Activated CD4-positive, alpha-beta T cell treated with anti-CD3 and anti-CD28 coated beads for 36 hours (primary cell): ENCODE measurements around the gene TUBGCP6. TPM values are rescaled to one million over a fixed set of nuclear protein-coding genes. Genes with fewer than 3 reads are reported as not detected.
A peak's percentile ranks its signal among the peaks of the same experiment; 100 is the strongest.

Experiments
- ATAC-seq: fragments of 200-7000 bp; cut with Tn5 transposase; one replicate; pipeline ENCODE4 v1.10.0; 2021; ENCODE audit warnings: mild to moderate bottlenecking, moderate library complexity
- CTCF ChIA-PET: fragments of 350-600 bp; sonication (Branson Sonifier 250); formaldehyde crosslinking; loops from one replicate; lab custom pipeline; 2021; ENCODE audit warnings: antibody characterized with exemption; lab: Charles Lee
- POLR2A ChIA-PET: fragments of 350-600 bp; sonication (Branson Sonifier 250); formaldehyde crosslinking; loops from one replicate; lab custom pipeline; 2021; ENCODE audit warnings: antibody characterized with exemption, inconsistent platforms; lab: Charles Lee
- DNase-seq: peaks from one replicate; pipeline ENCODE4 v3.0.0-alpha.2; 2020
- H3K27ac Mint-ChIP-seq: one replicate; pipeline ENCODE4 v1.8.0; 2021; ENCODE audit warnings: mixed read lengths
- H3K27me3 Mint-ChIP-seq: one replicate; pipeline ENCODE4 v1.8.0; 2021; ENCODE audit warnings: mixed read lengths
- H3K36me3 Mint-ChIP-seq: one replicate; pipeline ENCODE4 v1.8.0; 2021; ENCODE audit warnings: low read depth, mixed read lengths
- H3K4me1 Mint-ChIP-seq: one replicate; pipeline ENCODE4 v1.8.0; 2021; ENCODE audit warnings: mixed read lengths
- H3K4me3 Mint-ChIP-seq: one replicate; pipeline ENCODE4 v1.8.0; 2021; ENCODE audit warnings: mild to moderate bottlenecking, moderate library complexity, mixed read lengths
- H3K9me3 Mint-ChIP-seq: one replicate; pipeline ENCODE4 v1.8.0; 2021; ENCODE audit warnings: low read depth, mixed read lengths
- intact Hi-C, 2 experiments: fragments of 100-400 bp; cut with DNase I in 1 of 2; cut with micrococcal nuclease in 1 of 2; formaldehyde crosslinking; loops; one replicate each; pipeline versions ENCODE4 v1.14.2 to v1.15.1; 2022 to 2024; cut with DNase I, micrococcal nuclease
- total RNA-seq, 2 experiments: library from RNA; stranded (reverse); gene quantifications; one replicate each; pipeline ENCODE4 v1.2.3, GENCODE V29; 2021

TUBGCP6 gene
- total RNA-seq, 2 experiments from 2014 or later = 42.2 to 49.2 TPM

DNA sequence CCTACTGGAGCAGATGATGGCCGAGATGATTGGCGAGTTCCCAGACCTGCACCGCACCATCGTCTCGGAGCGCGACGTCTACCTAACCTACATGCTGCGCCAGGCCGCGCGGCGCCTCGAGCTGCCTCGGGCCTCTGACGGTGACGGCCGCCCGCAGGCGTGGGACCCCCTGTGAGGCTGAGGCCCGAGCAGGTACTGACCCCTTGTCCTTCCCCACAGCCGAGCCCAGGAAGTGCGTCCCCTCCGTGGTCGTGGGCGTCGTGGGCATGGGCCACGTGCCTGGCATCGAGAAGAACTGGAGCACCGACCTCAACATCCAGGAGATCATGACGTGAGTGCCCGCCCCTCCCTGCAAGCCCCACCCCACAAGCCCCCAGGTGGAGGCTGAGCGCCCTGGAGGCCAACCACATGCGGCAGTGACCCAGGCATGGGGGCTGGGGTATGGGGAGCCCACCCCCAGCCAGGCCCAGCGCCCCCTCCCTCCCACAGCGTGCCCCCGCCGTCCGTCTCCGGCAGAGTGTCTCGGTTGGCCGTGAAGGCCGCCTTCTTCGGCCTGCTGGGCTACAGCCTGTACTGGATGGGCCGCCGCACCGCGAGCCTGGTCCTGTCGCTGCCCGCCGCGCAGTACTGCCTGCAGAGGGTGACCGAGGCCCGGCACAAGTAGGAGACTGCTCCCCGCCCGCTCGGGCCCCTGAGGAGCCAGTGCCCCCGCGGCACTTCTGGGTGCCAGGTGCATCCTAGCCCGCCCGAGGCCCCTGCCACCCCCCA is 46.8 kb downstream of the TUBGCP6 start:
- ChIA-PET CTCF (no interaction called here), POLR2A (no interaction called here)
- intact Hi-C loops = loop anchor here in 1 of 2 experiments (10.0 kb wide), 1 partner anchor 263 kb away; no protein-coding TSS in a partner anchor
- DNase-seq (no peak), ATAC-seq (no peak)
- Mint-ChIP-seq H3K27me3 (no peaks in the 10 kb centered on the region), H3K4me3 (no peak overlapping the region), H3K4me1 (peaks cover 12% of the 10 kb centered on the region), H3K36me3 (peaks cover 18% of the 10 kb centered on the region), H3K27ac (no peak overlapping the region), H3K9me3 (no peaks in the 10 kb centered on the region)

DNA sequence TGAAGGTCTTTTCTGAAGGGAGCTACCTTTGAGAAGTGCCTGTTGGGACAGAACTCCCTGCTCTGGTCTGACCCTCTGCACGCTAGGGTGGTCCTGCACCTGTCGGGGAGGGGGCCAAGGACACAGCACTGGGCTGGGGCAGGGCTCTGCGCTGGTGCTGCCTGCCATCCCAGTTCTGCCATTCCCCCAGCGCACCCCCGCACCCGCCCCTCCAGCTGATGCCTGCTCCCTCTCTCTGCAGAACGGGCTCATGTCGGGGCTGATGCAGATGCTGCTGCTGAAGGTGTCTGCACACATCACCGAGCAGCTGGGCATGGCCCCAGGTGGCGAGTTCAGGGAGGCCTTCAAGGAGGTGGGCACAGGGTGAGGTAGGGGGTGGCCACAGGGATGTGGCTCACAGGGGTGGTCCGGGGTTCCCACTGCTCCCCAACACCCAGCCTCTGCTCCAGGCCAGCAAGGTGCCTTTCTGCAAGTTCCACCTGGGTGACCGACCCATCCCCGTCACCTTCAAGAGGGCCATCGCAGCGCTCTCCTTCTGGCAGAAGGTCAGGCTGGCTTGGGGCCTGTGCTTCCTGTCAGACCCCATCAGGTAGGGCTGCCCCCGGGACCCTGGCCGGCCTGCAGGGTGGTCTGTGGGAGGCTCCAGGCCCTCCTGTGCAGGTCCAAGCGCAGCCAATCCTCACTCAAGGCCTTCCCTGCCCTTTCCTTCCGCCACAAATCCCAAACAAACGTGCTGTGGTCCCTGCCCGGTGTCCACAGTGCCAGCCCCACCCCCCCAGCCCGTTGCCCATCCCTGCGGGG is 47.6 kb downstream of the TUBGCP6 start:
- DNase-seq (no peak), ATAC-seq (no peak)
- H3K4me1 Mint-ChIP-seq = peaks cover 15% of the 10 kb centered on the region
- intact Hi-C loops = loop anchor here in 1 of 2 experiments (10.0 kb wide), 1 partner anchor 262 kb away; no protein-coding TSS in a partner anchor
- ChIA-PET CTCF (no interaction called here), POLR2A (no interaction called here)
- H3K27me3 Mint-ChIP-seq = no peaks in the 10 kb centered on the region
- no peaks in the 10 kb centered on the region for H3K9me3 Mint-ChIP-seq
- H3K27ac Mint-ChIP-seq = no peak overlapping the region
- H3K4me3 Mint-ChIP-seq = no peak overlapping the region
- peaks cover 21% of the 10 kb centered on the region for H3K36me3 Mint-ChIP-seq

DNA sequence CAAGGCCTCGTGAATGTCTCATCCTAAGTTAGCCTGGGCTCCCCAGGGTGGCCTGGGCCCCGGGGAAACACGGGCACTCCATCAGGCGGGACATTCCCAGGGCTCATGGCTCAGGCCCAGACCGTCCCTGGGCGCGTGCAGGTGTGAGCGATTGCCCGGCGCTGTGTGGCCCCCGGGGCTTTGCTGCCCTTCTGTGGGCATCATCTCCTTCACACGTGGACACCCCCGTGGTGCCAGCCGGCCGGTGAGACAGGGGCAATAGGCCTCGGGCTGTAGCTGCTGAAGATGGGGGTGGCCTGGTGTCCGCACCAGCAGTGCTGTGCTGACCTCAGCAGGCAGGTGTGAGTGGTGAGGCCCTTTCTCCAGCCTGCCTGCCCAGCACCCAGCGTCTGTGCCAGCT is 48.6 kb downstream of the TUBGCP6 start:
- ATAC-seq (no peak), DNase-seq (no peak)
- peaks cover 27% of the 10 kb centered on the region for H3K36me3 Mint-ChIP-seq
- H3K4me3 Mint-ChIP-seq = no peak overlapping the region
- H3K9me3 Mint-ChIP-seq = no peaks in the 10 kb centered on the region
- ChIA-PET POLR2A (interaction anchor here (0.5 to 0.6 kb wide), 3 partner anchors 57 to 233 kb away, joined by 3 read pairs; no protein-coding TSS in a partner anchor), CTCF (interaction anchor here (0.5 kb wide), 1 partner anchor 367 kb away, joined by 3 read pairs; the partner anchor contains the start of gene SYCE3)
- no peaks in the 10 kb centered on the region for H3K27me3 Mint-ChIP-seq
- H3K27ac Mint-ChIP-seq = no peak overlapping the region
- peaks cover 22% of the 10 kb centered on the region for H3K4me1 Mint-ChIP-seq
- intact Hi-C loops = loop anchor here in 1 of 2 experiments (10.0 kb wide), 1 partner anchor 261 kb away; no protein-coding TSS in a partner anchor

DNA sequence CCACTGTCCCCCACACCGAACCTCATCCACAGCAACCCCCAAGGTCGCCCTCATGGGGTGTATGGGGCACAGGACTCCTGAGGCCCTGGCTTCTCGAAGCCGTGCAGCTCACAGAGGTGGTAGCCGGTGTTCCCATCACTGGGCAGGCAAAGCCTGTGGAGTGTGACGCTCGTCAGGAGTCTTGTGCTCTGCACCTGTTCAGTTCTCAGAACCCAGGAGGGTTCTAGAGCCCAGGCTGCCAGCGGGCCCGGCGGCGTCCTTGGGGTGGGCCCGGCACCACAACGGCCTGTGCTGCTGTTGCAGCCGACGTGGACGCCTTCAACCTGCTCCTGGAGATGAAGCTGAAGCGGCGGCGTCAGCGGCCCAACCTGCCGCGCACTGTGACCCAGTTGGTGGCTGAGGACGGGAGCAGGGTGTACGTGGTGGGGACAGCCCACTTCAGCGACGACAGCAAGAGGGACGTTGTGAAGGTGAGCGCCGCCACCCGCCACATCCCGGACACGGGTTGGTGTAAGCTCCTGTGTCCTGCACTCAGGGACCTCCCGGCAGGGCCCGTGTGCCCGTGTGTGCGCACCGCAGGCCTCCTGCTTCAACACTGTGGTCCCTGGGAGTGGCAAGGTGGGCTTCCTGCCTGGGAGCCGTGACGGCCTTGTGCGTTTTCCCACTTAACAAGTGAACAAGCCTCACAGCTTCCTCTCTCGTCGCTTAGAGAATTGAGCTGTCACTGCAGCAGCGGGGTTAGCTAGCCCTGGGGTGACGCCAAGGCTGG is 50.6 kb downstream of the TUBGCP6 start:
- ATAC-seq = no peak
- Mint-ChIP-seq H3K9me3 (no peaks in the 10 kb centered on the region), H3K27me3 (no peaks in the 10 kb centered on the region), H3K36me3 (peaks cover 24% of the 10 kb centered on the region), H3K4me3 (no peak overlapping the region), H3K27ac (no peak overlapping the region), H3K4me1 (peaks cover 26% of the 10 kb centered on the region)
- ChIA-PET CTCF (interaction anchor here (0.6 to 0.7 kb wide), 2 partner anchors 30 to 51 kb away, joined by 3 to 4 read pairs; no protein-coding TSS in a partner anchor), POLR2A (no interaction called here)
- intact Hi-C loops = loop anchor here in 1 of 2 experiments (5.0 to 10.0 kb wide), 3 partner anchors 47 to 259 kb away; no protein-coding TSS in a partner anchor
- no peak for DNase-seq

DNA sequence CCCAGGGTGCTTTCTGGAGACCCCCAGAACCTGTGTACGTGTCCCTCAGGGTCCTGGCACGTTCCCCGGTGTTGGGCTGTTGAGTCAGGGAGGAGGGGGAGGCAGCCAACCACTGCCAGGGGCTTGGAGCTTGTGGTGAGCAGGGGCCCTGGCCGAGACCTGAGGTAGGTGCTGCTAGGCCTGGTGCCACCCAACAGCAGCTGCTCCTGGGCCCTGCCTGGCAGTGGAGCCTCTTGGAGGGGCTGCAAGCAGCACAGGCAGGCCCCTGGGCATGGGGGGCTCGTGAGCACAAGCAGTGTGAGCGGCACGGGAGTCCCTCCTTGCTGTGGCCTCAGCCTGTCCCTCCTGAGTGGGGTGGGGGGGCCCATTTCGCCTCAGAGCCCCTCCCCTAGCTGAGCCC is 51.2 kb downstream of the TUBGCP6 start:
- DNase-seq = no peak
- Mint-ChIP-seq H3K4me1 (peaks cover 30% of the 10 kb centered on the region), H3K27me3 (no peaks in the 10 kb centered on the region), H3K9me3 (no peaks in the 10 kb centered on the region), H3K4me3 (no peak overlapping the region), H3K27ac (no peak overlapping the region), H3K36me3 (peaks cover 24% of the 10 kb centered on the region)
- POLR2A ChIA-PET = no interaction called here
- CTCF ChIA-PET = interaction anchor here (0.6 kb wide), 1 partner anchor 30 kb away, joined by 4 read pairs; no protein-coding TSS in a partner anchor
- no peak for ATAC-seq
- intact Hi-C loops = loop anchor here in 1 of 2 experiments (5.0 to 10.0 kb wide), 3 partner anchors 46 to 259 kb away; no protein-coding TSS in a partner anchor

DNA sequence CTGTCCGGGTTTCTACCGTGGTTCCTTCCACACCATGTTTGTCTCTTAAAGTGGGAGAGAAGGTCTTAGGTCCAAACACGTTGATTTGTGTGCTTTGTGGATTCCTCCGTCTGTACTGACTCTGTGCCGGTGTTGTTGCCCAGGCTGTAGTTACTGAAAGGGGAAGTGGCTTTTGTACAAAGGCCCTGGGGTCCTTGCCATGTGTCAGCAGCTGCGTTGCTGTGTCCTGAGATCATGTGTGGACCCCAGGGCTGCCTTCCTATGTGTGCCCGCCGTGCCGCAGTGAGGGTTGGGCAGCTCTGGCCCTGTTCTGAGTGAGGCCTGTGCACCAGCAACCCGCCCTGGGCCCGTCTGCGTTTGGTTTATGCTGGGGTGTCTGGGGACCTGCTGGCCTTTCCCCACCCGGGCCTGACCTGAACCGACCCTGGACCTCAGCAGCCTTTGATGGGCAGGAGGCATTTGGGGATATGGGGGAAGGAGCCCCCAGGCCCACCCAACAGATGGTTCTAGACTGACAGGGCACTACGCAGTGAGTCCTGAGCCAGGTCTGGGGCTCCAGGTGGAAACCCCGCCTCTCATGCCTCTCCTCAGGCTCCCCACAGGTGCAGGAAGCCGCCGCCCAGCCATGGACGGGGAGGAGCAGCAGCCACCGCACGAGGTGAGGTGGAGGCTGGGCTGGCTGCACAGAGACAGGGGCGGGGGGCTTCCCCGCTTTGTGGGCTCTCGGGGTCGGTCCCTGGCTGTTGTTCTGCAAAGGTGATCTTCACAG is 52.2 kb downstream of the TUBGCP6 start:
- H3K4me1 Mint-ChIP-seq = peaks cover 34% of the 10 kb centered on the region
- ChIA-PET CTCF (interaction anchor here (1.4 to 2.1 kb wide), 2 partner anchors 9 to 54 kb away, joined by 4 to 6 read pairs; no protein-coding TSS in a partner anchor), POLR2A (no interaction called here)
- peak; percentile 52 for DNase-seq
- ATAC-seq = no peak
- intact Hi-C loops = loop anchor here in 1 of 2 experiments (5.0 to 10.0 kb wide), 3 partner anchors 45 to 258 kb away; no protein-coding TSS in a partner anchor
- no peaks in the 10 kb centered on the region for H3K27me3 Mint-ChIP-seq
- H3K9me3 Mint-ChIP-seq = no peaks in the 10 kb centered on the region
- peaks cover 20% of the 10 kb centered on the region for H3K36me3 Mint-ChIP-seq
- peak overlapping the region; percentile 83 for H3K4me3 Mint-ChIP-seq
- H3K27ac Mint-ChIP-seq = peak overlapping the region; percentile 94

DNA sequence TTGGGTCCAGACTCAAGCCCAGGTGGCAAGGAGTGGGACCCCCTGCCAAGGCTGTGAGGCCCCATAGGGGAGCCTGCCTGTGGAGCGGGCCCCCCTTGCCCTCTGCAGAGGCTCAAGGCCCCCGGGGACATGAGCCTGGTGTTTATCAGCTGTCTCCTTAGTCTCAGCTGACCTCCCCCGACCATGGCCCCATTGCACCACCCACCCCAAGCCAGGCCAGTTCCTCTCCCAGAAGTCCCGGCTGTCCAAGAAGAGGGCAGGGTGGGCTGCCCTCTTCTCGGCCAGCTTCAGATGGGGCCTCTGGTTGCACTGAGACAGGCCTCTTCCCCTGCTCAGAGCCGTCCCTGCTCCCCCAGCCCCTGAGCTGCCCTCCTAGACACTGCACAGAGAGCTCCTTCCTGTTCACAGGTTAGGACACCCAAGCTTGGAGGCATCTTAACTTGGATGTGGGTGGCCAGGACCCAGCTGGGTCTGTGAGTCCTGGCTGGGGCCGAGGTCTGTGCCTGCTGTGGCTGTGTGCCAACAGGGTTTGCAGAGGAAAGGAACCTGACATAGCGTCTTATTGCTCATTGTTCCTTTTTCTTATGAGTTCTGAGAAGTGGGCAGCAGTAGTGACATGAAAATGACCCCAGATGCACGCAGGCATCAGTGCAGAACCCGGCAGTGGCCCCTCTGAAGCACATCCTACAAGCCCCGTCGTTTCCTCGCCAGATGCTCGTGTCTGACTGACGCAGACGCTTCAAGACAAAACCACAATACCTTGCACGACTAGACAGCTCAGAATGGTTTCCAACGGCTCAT is 53.7 kb downstream of the TUBGCP6 start:
- Mint-ChIP-seq H3K27ac (peak overlapping the region; percentile 94), H3K36me3 (peaks cover 20% of the 10 kb centered on the region), H3K4me3 (peak overlapping the region; percentile 83), H3K27me3 (no peaks in the 10 kb centered on the region), H3K9me3 (no peaks in the 10 kb centered on the region), H3K4me1 (peaks cover 43% of the 10 kb centered on the region)
- DNase-seq (peak; percentile 86), ATAC-seq (peak; percentile 73)
- intact Hi-C loops = loop anchor here (1.0 to 10.0 kb wide), 12 partner anchors 9 to 392 kb away; partner anchors contain the start of genes ALG12 (in 1 of the 2), BRD1 (in 1 of the 2), CHKB (in 1 of the 2) and CRELD2 (in 1 of the 2)
- ChIA-PET POLR2A (interaction anchor here (1.2 kb wide), 1 partner anchor 10 kb away, joined by 4 read pairs; no protein-coding TSS in a partner anchor), CTCF (interaction anchor here (0.7 to 2.1 kb wide), 5 partner anchors 10 to 372 kb away, joined by 3 to 6 read pairs (median 3); partner anchors contain the start of genes MLC1 and SYCE3)

DNA sequence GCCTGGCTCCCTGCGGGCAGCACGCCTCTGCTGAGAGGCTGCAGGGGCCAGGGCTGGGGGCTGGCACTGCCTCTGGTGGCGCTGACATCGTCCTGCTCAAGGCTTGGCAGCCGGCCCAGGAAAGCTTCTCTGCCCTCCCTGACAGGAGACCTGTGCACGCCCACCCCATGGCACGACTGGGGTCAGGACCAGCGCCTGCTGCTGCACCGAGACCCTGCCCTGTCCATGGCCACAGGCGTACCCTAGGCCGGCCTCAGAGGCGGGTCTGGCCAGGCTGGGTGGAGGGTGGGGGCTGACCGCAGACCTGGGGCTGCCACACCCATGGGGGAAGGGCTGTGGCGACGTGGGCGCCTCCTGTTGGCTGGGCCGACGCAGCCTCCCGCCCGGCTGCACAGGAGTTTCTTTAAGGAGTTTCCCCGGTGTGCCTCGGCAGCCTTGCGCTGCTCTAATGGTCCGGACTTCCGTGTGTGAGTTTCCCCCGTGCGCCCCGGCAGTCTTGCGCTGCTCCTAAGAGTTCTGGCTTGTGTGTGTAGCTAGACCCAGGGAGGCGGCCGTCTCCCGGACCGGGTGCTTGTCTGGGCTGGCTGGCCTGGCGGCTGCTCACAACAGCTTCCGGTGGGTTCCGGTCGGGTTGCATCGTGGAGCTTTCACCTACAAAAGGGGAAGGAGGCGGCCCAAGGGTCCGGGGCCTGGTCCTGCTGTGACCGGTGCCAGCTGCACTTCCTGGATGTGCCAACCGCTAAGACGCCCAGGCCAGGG is 54.5 kb downstream of the TUBGCP6 start:
- H3K27ac Mint-ChIP-seq = peak overlapping the region; percentile 94
- H3K9me3 Mint-ChIP-seq = no peaks in the 10 kb centered on the region
- DNase-seq (peak; percentile 89), ATAC-seq (peak; percentile 49)
- H3K36me3 Mint-ChIP-seq = peaks cover 15% of the 10 kb centered on the region
- H3K4me1 Mint-ChIP-seq = peaks cover 43% of the 10 kb centered on the region
- H3K4me3 Mint-ChIP-seq = peak overlapping the region; percentile 83
- ChIA-PET CTCF (interaction anchor here (0.6 to 2.1 kb wide), 5 partner anchors 13 to 105 kb away, joined by 3 to 6 read pairs (median 3); partner anchors contain the start of gene MLC1), POLR2A (interaction anchor here (0.5 to 1.2 kb wide), 2 partner anchors 11 to 18 kb away, joined by 4 to 8 read pairs; no protein-coding TSS in a partner anchor)
- no peaks in the 10 kb centered on the region for H3K27me3 Mint-ChIP-seq
- intact Hi-C loops = loop anchor here (1.0 to 10.0 kb wide), 11 partner anchors 10 to 392 kb away; partner anchors contain the start of genes ALG12 (in 1 of the 2), CHKB (in 1 of the 2), CRELD2 (in 1 of the 2) and PANX2 (in 1 of the 2)
